Measurements from ENCODE around the gene ATAD3C. TPM values are rescaled to one million over a fixed set of nuclear protein-coding genes. Genes with fewer than 3 reads are reported as not detected.
A peak's percentile ranks its signal among the peaks of the same experiment; 100 is the strongest.
"Not testable (repeated sequence)": the region's sequence is repeated elsewhere in the genome, so short reads cannot be mapped to it uniquely, and the experiment has no call there.

The ATAD3C gene
- total RNA-seq, 1 donor from 2014 or later, result 10.2 TPM

DNA sequence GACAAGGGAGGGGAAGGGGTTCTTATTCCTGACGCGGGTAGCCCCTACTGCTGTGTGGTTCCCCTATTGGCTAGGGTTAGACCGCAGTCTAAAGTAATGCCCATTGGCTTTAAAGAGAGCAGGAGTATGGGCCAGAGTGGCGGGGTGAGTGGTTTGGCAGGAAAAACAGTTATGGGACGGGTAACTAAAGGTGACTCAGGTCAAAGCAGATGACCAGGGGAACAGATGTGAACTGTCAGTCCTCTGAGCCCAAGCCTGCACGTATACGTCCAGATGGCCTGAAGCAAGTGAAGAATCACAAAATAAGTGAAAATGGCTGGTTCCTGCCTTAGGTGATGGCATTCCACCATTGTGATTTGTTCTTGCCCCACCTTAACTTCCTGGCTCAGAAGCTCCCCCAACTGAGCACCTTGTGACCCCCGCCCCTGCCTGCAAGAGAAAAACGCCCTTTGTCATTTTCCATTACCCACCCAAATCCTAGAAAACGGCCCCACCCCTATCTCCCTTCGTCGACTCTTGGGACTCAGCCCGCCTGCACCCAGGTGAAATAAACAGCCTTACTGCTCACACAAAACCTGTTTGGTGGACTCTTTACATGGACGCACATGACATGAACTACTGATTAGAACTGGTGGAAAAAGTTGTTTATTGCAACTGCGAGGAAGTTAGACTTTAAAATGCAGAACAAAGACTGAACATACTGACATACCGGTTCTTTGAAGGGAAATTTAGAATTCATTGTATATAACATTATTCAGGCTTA is 21.3 kb downstream of the ATAD3C start:
- H3K4me3 Mint-ChIP-seq (ENCODE audit: unreplicated experiment), result peak overlapping the region; percentile 94
- peaks cover 12% of the 10 kb centered on the region for H3K4me1 Mint-ChIP-seq (ENCODE audit: low read depth, unreplicated experiment)
- no peaks in the 10 kb centered on the region for H3K36me3 Mint-ChIP-seq (ENCODE audit: unreplicated experiment)
- peaks cover 11% of the 10 kb centered on the region for H3K27me3 Mint-ChIP-seq (ENCODE audit: unreplicated experiment)
- H3K27ac Mint-ChIP-seq (ENCODE audit: unreplicated experiment), result peak overlapping the region; percentile 84
- TF ChIP-seq, protein P1, sequence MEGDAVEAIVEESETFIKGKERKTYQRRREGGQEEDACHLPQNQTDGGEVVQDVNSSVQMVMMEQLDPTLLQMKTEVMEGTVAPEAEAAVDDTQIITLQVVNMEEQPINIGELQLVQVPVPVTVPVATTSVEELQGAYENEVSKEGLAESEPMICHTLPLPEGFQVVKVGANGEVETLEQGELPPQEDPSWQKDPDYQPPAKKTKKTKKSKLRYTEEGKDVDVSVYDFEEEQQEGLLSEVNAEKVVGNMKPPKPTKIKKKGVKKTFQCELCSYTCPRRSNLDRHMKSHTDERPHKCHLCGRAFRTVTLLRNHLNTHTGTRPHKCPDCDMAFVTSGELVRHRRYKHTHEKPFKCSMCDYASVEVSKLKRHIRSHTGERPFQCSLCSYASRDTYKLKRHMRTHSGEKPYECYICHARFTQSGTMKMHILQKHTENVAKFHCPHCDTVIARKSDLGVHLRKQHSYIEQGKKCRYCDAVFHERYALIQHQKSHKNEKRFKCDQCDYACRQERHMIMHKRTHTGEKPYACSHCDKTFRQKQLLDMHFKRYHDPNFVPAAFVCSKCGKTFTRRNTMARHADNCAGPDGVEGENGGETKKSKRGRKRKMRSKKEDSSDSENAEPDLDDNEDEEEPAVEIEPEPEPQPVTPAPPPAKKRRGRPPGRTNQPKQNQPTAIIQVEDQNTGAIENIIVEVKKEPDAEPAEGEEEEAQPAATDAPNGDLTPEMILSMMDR (IDR thresholded peaks at IDR 0.05; ENCODE audit: partially characterized antibody, unreplicated experiment), result no peak
- DNase-seq, result no peak
- peaks cover 7% of the 10 kb centered on the region for H3K9me3 Mint-ChIP-seq (ENCODE audit: unreplicated experiment)

DNA sequence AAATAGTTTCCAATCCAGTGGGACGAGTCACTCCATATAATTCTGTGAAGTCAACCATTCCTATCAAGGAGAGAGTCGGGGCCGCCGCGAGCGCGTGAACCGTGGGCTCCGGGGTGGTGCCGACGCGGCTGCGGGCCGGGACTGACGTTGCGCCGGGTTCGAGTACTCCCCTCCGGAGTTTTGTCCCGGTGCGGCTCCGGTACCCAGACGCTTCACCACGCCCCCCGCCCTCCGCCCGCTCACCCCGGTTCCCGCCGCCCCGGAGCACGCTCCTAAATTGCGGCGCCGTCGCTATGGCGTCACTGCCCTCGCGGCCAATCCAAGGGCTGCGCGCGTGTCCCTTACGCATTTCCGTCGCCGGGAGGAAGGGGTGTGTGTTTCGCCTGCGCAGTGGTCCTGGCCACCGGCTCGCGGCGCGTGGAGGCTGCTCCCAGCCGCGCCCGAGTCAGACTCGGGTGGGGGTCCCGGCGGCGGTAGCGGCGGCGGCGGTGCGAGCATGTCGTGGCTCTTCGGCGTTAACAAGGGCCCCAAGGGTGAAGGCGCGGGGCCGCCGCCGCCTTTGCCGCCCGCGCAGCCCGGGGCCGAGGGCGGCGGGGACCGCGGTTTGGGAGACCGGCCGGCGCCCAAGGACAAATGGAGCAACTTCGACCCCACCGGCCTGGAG is 22.0 kb downstream of the ATAD3C start, which contains the start of gene ATAD3B:
TSS of gene ATAD3B (plus strand) at position 377 of the 664 bp plus-strand sequence. CDS start at position 497, 120 bp downstream.
- TF ChIP-seq, protein P1 (IDR thresholded peaks at IDR 0.05; ENCODE audit: partially characterized antibody, unreplicated experiment), result no peak
- Mint-ChIP-seq H3K27ac (ENCODE audit: unreplicated experiment) (peak within 1 kb of the TSS; percentile 84), H3K4me3 (ENCODE audit: unreplicated experiment) (peak within 1 kb of the TSS; percentile 94), H3K36me3 (ENCODE audit: unreplicated experiment) (no peaks in the 10 kb centered on the region), H3K9me3 (ENCODE audit: unreplicated experiment) (peaks cover 6% of the 10 kb centered on the region), H3K4me1 (ENCODE audit: low read depth, unreplicated experiment) (peaks cover 12% of the 10 kb centered on the region), H3K27me3 (ENCODE audit: unreplicated experiment) (peaks cover 11% of the 10 kb centered on the region)
- peak; percentile 93 for DNase-seq

DNA sequence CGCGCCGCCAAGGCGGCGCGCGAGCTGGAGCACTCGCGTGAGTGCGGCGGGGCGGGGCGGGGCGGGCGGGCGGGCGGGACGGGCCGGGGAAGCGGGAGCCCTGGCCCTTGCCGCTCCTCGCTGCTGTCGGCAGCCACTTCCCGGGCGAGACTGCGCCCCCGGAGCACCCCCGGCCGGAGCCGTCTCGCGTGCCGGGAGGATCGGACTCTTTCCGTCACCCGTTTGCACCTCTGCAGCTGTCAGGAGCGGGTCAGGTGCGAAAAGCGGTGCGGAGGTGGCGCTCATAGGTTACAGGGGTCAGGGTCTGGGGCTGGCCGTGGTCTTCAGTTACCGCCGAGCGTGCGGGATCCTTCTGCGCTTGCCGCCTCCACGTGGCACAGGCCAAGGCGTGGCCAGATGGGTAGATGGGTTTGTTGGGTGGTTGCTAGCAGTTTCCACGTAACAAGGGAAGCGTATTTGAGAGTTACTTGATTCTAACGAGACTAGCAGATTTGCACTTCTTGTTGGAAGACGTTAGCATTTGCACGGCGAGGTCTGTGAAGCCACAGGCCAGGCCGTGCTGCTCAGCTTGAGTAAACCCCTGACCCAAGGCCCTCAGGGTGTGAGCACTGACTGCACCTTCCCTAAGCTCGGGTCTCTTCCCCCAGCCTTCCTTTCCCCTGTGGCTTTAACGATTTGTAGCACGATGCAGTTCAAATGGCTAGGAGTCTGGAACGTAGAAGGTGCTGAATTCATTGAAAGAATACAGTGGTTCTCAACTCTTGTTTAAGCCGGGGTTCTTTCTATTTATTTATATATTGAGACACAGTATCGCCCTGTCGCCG is 22.8 kb downstream of the ATAD3C start:
- H3K9me3 Mint-ChIP-seq (ENCODE audit: unreplicated experiment); DNase-seq; H3K27ac Mint-ChIP-seq (ENCODE audit: unreplicated experiment); H3K36me3 Mint-ChIP-seq (ENCODE audit: unreplicated experiment): not testable (repeated sequence)
- H3K27me3 Mint-ChIP-seq (ENCODE audit: unreplicated experiment), result peaks cover 14% of the 10 kb centered on the region
- peaks cover 12% of the 10 kb centered on the region for H3K4me1 Mint-ChIP-seq (ENCODE audit: low read depth, unreplicated experiment)
- peak overlapping the region; percentile 88 for H3K4me3 Mint-ChIP-seq (ENCODE audit: unreplicated experiment)

DNA sequence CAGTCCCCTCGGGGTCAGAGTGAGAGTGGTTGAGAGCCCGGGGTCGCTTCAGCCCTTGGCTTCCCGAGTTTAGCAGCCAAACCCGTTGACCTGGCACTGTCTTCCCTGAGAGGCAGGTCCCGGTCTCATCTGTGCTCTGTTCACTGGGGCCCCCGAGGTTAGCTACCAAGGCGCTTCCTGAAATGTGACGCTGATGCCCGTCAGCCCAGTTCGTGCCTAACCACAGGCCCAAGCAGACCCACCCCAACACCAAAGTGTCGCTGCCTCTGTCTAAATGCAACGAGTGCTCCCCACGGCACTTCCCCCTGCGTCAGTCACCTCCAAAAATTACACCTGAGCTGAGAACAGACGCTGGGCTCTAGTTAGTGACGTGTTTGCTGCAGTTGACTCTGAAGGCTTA is 26.5 kb downstream of the ATAD3C start:
- not testable (repeated sequence) for H3K4me1 Mint-ChIP-seq (ENCODE audit: low read depth, unreplicated experiment); H3K27ac Mint-ChIP-seq (ENCODE audit: unreplicated experiment); H3K36me3 Mint-ChIP-seq (ENCODE audit: unreplicated experiment)

DNA sequence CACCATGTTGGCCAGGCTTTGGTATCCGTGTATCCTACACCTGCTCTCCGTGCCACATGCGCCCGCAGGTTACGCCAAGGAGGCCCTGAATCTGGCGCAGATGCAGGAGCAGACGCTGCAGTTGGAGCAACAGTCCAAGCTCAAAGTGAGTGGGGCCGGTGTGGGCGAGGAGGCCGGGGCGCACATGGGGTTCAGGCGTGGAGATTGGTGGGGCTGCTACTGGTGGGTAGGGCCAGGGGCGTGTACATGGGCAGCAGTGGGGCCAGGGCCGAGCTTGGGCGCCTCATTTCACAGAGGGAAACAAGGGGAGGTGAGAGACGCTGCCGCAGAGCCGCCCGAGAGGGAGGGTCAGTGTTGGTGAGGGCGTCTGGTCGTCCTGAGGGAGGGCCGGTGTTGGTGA is 27.7 kb downstream of the ATAD3C start:
- TF ChIP-seq, protein P1 (IDR thresholded peaks at IDR 0.05; ENCODE audit: partially characterized antibody, unreplicated experiment), result no peak
- Mint-ChIP-seq H3K9me3 (ENCODE audit: unreplicated experiment) (peaks cover 6% of the 10 kb centered on the region), H3K27ac (ENCODE audit: unreplicated experiment) (no peak overlapping the region), H3K4me3 (ENCODE audit: unreplicated experiment) (no peak overlapping the region), H3K36me3 (ENCODE audit: unreplicated experiment) (peaks cover 4% of the 10 kb centered on the region), H3K4me1 (ENCODE audit: low read depth, unreplicated experiment) (no peaks in the 10 kb centered on the region), H3K27me3 (ENCODE audit: unreplicated experiment) (peaks cover 5% of the 10 kb centered on the region)
- no peak for DNase-seq

More for the DNA sequence above, 26.5 kb downstream of the ATAD3C start:
- not testable (repeated sequence) for H3K4me3 Mint-ChIP-seq (ENCODE audit: unreplicated experiment); DNase-seq; H3K27me3 Mint-ChIP-seq (ENCODE audit: unreplicated experiment); H3K9me3 Mint-ChIP-seq (ENCODE audit: unreplicated experiment)

Measured in glutamatergic neuron (in vitro differentiated cells).